Activated T-cell treated with anti-CD3 and anti-CD28 coated beads, Interleukin-2, amount 50 U/mL, for 4 hours (primary cell): ENCODE measurements around the gene UAP1L1. TPM values are rescaled to one million over a fixed set of nuclear protein-coding genes. Genes with fewer than 3 reads are reported as not detected.
"Not testable (repeated sequence)": the region's sequence is repeated elsewhere in the genome, so short reads cannot be mapped to it uniquely, and the experiment has no call there.

Experiments used
- ATAC-seq, 2 donors: fragments of 200-7000 bp; cut with Tn5 transposase; one replicate each; pipeline ENCODE4 v1.10.0; 2021
- DNase-seq: peaks from one replicate; pipeline ENCODE4 v3.0.0-alpha.2; 2020
- H3K27me3 Mint-ChIP-seq: one replicate; pipeline ENCODE4 v1.8.0; 2021; ENCODE audit warnings: low read depth, mixed read lengths
- H3K36me3 Mint-ChIP-seq: one replicate; pipeline ENCODE4 v1.8.0; 2022; ENCODE audit warnings: mixed read lengths; ENCODE audit not compliant: insufficient read depth
- H3K4me1 Mint-ChIP-seq: one replicate; pipeline ENCODE4 v1.8.0; 2021; ENCODE audit warnings: low read depth, mixed read lengths
- H3K4me3 Mint-ChIP-seq: one replicate; pipeline ENCODE4 v1.8.0; 2021; ENCODE audit warnings: mild to moderate bottlenecking, moderate library complexity, mixed read lengths
- H3K9me3 Mint-ChIP-seq: one replicate; pipeline ENCODE4 v1.8.0; 2021; ENCODE audit warnings: mixed read lengths
- total RNA-seq, 3 donors: library from RNA; stranded (reverse); gene quantifications; one replicate each; pipeline ENCODE4 v1.2.1, GENCODE V29; 2021

UAP1L1 gene
- 1 to 10 TPM; 5.6 to 8.4 (median 7.8) TPM for total RNA-seq

DNA sequence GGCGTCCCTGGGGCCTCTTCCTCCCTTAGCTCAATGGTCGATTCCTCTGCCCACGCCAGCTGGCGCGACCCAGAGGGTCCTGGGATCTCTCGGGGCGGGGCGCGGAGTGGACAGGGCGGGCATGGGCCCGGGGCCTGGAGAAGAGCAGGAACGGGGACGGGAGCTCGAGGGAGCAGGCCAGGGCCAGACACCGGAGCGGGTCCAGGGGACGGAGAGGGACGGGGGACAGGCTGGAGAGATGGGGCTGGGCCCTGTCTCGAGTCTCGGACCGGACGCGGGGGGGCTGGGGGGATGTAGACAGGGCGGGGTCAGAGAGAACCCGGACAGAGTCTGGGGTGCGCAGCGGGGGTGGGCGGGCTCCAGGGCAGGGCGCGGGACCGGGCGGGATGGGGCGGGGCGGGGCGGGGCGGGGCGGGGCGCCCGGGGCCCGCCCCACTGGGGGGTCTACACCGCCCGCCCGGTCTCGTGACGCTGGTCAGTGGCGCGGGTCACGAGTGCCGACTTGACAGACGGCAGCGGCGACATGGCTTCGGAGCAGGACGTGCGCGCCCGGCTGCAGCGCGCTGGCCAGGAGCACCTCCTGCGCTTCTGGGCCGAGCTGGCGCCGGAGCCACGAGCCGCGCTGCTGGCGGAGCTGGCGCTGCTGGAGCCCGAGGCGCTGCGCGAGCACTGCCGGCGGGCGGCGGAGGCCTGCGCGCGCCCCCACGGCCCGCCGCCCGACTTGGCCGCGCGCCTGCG is at the start of gene UAP1L1:
Gene UAP1L1, plus strand, starts transcription at position 508 of the 738 bp plus-strand sequence. Its CDS starts 16 bp downstream, at position 524.
- ATAC-seq (peak; percentile 80 to 82), DNase-seq (no peak)
- Mint-ChIP-seq H3K36me3 (peaks cover 2% of the 10 kb centered on the region), H3K4me3 (peak within 1 kb of the TSS; percentile 67), H3K27me3 (no peaks in the 10 kb centered on the region), H3K4me1 (peaks cover 2% of the 10 kb centered on the region), H3K9me3 (no peaks in the 10 kb centered on the region)

GRCh38 chr9:137028263-137029057 is 48.9 kb upstream of the UAP1L1 start:
- ATAC-seq (peak; percentile 73 to 78), DNase-seq (peak; percentile 56)
- H3K36me3 Mint-ChIP-seq: no peaks in the 10 kb centered on the region
- H3K4me1 Mint-ChIP-seq: peaks cover 43% of the 10 kb centered on the region
- peak overlapping the region; percentile 77 for H3K4me3 Mint-ChIP-seq
- H3K27me3 Mint-ChIP-seq: no peaks in the 10 kb centered on the region
- H3K9me3 Mint-ChIP-seq: no peaks in the 10 kb centered on the region

DNA sequence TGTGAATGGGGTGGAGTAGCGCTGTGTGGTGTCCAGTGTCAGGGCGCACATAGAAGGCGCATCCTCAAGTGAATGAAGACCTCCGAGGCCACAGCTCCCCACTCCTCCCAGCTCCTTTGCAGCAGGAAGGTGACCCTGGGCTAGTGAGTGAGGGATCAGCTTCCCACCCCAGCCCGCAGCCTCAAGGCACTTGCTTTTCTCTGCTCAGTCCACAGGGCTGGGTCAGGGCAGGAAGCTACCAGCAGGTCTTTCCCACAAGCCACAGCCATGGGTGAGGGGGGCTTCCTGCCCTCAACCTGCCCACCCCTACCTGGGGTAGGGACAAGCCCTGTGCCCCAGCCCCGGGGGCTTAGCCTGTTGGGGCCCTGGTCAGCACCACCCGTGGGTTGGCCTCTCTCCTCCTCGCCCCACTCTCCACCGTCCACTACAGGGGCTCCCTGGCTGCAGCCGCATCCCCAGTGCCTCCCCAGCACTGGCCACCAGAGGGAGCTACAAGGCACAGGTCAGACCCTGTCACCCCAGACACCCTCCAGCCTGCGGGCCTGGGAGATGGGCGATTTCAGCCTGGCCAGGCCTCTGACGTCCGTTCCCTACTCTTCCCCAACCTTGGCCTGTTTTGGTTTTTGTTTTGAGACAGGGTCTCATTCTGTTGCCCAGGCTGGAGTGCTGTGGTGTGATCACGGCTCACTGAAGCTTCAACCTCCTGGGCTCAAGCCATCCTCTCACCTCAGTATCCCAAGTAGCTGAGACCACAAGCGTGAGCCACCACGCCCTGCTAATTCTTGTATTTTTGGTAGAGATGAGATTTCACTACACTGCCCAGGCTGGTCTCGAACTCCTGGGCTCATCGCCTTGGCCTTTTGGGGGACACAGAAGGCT is 48.0 kb upstream of the UAP1L1 start:
- H3K27me3 Mint-ChIP-seq: no peaks in the 10 kb centered on the region
- peaks cover 48% of the 10 kb centered on the region for H3K4me1 Mint-ChIP-seq
- ATAC-seq: peak; percentile 39 to 51
- peak overlapping the region; percentile 77 for H3K4me3 Mint-ChIP-seq
- no peaks in the 10 kb centered on the region for H3K9me3 Mint-ChIP-seq
- H3K36me3 Mint-ChIP-seq: no peaks in the 10 kb centered on the region
- DNase-seq: peak; percentile 71

DNA sequence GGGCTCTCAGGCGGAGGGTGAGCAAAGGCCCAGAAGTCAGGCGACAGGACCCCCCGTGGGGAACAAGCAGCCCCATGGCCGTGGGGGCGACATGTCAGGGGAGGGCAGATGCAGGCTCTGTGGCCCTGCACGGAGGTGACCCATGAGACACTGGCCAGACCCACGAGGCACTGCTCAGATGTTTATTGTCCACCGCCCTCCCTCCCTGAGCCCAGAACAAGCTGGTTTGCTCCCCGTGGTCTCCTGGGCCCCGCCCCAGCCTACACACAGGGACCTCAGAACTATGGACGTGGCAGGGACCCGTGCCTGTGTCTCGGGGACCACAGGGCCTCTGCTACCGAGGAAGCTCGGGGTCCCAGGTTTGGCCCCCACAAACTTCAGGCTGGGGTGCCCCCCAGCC is 47.3 kb upstream of the UAP1L1 start:
- Mint-ChIP-seq H3K4me1 (peaks cover 55% of the 10 kb centered on the region), H3K36me3 (no peaks in the 10 kb centered on the region), H3K9me3 (no peaks in the 10 kb centered on the region), H3K4me3 (peak overlapping the region; percentile 69), H3K27me3 (no peaks in the 10 kb centered on the region)
- DNase-seq: no peak
- ATAC-seq: no peak

- Mint-ChIP-seq H3K9me3 (no peaks in the 10 kb centered on the region), H3K4me3 (peak overlapping the region; percentile 69), H3K36me3 (no peaks in the 10 kb centered on the region), H3K4me1 (peaks cover 58% of the 10 kb centered on the region), H3K27me3 (no peaks in the 10 kb centered on the region)
- DNase-seq: peak; percentile 20
- no peak for ATAC-seq
Observed at GRCh38 chr9:137030538-137031527, 46.5 kb upstream of the UAP1L1 start.

- Mint-ChIP-seq H3K27me3 (no peaks in the 10 kb centered on the region), H3K4me3 (peak within 1 kb of the TSS; percentile 69), H3K9me3 (no peaks in the 10 kb centered on the region), H3K36me3 (no peaks in the 10 kb centered on the region), H3K4me1 (peaks cover 53% of the 10 kb centered on the region)
- no peak for DNase-seq
- ATAC-seq: no peak
Observed at GRCh38 chr9:137031904-137032640, 45.2 kb upstream of the UAP1L1 start, which contains the start of gene FUT7. FUT7 (minus strand) TSS chr9:137032088; CDS start chr9:137031991, 97 bp downstream.

DNA sequence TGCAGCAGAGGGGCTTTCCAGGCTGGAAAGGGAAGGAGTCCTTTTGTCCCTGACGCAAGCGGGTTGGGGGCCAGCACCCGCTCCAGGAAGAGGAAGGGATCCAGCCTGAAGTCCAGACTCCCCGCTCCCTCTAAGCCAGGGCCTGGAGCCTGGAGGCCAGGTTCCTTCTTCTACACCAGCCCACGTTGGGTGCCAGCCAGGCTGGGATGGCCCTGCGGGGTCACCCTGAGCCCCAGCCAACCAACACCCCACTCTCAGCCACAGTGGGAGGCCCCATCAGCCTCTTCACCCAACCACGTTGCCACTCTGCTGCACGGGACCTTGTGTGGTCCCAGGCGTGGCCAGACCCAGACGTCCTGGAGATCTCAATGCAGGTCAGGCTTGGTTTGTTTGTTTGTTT is 44.5 kb upstream of the UAP1L1 start:
- H3K4me3 Mint-ChIP-seq: peak overlapping the region; percentile 11
- H3K4me1 Mint-ChIP-seq: peaks cover 50% of the 10 kb centered on the region

GRCh38 chr9:137033481-137033880 is 43.8 kb upstream of the UAP1L1 start:
- not testable (repeated sequence) for H3K36me3 Mint-ChIP-seq, H3K9me3 Mint-ChIP-seq, ATAC-seq, DNase-seq, H3K27me3 Mint-ChIP-seq, H3K4me3 Mint-ChIP-seq
- peaks cover 50% of the 10 kb centered on the region for H3K4me1 Mint-ChIP-seq

More for the DNA sequence above, 44.5 kb upstream of the UAP1L1 start:
- H3K36me3 Mint-ChIP-seq: no peaks in the 10 kb centered on the region
- H3K27me3 Mint-ChIP-seq: no peaks in the 10 kb centered on the region
- H3K9me3 Mint-ChIP-seq: no peaks in the 10 kb centered on the region
- DNase-seq (no peak), ATAC-seq (no peak)

DNA sequence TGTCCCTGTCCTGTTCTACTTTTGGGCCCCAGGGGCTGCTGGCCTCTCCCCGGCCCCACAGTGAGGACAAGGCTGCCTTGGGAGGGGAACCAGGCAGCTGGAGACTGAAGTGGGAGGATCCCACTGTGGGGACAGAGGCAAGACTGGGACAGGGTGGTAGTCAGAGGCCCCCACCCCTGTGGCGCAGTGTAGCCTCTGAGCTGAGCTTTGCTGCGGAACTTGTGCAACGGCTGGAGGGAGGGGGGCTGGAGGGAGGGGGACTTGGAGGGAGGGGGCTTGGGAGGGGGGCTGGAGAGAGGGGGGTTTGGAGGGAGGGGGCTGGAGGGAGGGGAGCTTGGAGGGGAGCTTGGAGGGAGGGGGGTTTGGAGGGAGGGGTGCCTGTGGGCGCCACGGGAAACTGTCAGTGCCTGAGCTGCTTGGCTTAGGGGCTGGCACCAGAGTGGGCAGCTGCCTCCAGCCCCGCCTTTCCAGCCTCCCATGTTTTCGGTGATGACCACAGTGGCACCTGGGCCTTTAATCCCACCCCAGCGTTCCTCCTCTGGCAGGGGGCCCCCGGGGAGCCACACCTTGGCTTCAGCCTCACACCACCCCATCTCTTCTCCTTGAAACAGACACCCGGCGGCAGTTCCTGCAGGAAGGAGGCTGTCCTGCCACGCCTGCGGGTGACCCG is 43.1 kb upstream of the UAP1L1 start:
- Mint-ChIP-seq H3K9me3 (no peaks in the 10 kb centered on the region), H3K27me3 (no peaks in the 10 kb centered on the region), H3K4me1 (peaks cover 46% of the 10 kb centered on the region), H3K36me3 (no peaks in the 10 kb centered on the region), H3K4me3 (peak overlapping the region; percentile 66)
- DNase-seq: no peak
- no peak for ATAC-seq

DNA sequence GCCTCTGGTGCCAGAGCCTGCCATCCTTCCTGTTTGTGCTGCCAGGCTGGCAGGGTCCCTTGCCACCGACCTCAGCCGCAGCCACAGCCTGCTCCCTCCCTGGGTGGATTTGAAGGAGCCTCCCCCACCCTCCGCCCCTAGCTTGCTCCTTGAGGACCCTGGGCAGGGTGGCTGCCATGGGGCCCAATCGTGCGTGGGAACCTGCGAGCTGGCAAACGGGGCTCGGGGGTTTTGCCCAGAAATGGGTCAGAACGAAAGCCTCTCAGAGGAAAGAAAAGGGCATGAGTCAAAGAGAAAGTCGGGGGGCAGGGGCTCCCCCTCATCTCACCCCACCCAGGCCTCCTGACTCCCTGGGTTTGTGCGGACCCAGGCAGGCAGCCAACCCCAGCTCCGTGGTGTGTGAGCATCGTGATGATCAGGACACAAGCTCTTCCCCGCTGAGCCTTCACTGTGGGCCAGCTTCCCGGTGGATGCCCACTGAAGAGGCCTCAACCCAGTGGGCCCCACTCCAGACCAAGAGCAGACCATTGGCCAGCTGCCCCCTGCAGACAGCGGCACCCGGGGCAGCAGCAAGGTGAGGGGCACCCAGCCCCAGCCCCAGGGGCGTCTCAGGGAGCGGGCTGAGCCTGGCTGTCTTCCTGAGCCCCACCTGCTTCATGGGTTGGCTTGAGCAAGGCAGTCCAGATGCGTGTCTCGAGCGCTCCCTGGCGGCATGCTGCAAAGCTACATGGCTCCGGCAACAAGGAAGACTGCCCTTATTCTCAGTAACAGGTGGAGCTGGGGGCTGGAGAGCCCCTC is 42.4 kb upstream of the UAP1L1 start:
- ATAC-seq (peak; percentile 84 to 86), DNase-seq (peak; percentile 85)
- Mint-ChIP-seq H3K9me3 (no peaks in the 10 kb centered on the region), H3K4me1 (peaks cover 41% of the 10 kb centered on the region), H3K4me3 (peak overlapping the region; percentile 66), H3K36me3 (no peaks in the 10 kb centered on the region), H3K27me3 (no peaks in the 10 kb centered on the region)

GRCh38 chr9:137035507-137035834 is 41.8 kb upstream of the UAP1L1 start:
- ATAC-seq: no peak
- Mint-ChIP-seq H3K9me3 (no peaks in the 10 kb centered on the region), H3K36me3 (no peaks in the 10 kb centered on the region), H3K4me3 (peak overlapping the region; percentile 66), H3K4me1 (peaks cover 35% of the 10 kb centered on the region), H3K27me3 (no peaks in the 10 kb centered on the region)
- no peak for DNase-seq

DNA sequence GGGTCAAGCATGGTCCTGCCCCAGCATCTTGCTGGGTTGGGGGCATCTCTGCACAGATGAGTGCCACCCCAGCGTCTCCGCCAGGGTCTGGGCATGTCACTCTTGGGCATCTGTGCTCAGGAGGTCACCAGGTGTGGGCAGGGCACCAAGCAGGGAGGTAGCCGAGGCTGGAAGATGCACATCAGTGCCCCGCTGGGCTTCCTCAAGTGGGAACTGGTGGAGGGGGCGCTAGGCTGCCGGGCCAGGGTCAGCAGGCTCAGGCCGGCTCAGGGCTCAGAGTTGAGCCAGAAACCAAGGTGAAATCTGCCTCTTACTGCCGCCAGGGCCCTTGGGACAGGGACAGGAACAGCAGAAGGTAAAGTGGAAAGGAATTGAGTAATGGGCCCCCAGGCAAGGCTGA is 41.4 kb upstream of the UAP1L1 start:
- no peak overlapping the region for H3K4me3 Mint-ChIP-seq
- DNase-seq (no peak), ATAC-seq (no peak)
- H3K27me3 Mint-ChIP-seq: no peaks in the 10 kb centered on the region
- H3K9me3 Mint-ChIP-seq: no peaks in the 10 kb centered on the region
- no peaks in the 10 kb centered on the region for H3K36me3 Mint-ChIP-seq
- H3K4me1 Mint-ChIP-seq: peaks cover 30% of the 10 kb centered on the region
